GM18511 (cell line): ENCODE measurements around the gene CWF19L2.

ENCODE experiments used
- ATAC-seq: cut with Tn5 transposase; IDR thresholded peaks from one replicate; pipeline ENCODE4 v1.9.1; 2021; ENCODE audit warnings: mild to moderate bottlenecking, moderate library complexity; ENCODE audit not compliant: unreplicated experiment

Gene CWF19L2

GRCh38 chr11:107316426-107316825 lies 141.2 kb downstream of the CWF19L2 start:
- no peak for ATAC-seq

GRCh38 chr11:107307991-107308390 lies 149.6 kb downstream of the CWF19L2 start:
- ATAC-seq: no peak

- no peak for ATAC-seq
These were observed 155.7 kb downstream of the CWF19L2 start for GRCh38 chr11:107301878-107302277.

- ATAC-seq: no peak
These were observed 163.8 kb downstream of the CWF19L2 start for GRCh38 chr11:107293677-107294344.

- no peak for ATAC-seq
These were observed 175.4 kb downstream of the CWF19L2 start for GRCh38 chr11:107282195-107282594.
